GM12891 (cell line): ENCODE data around the gene TOR3A.

Experiments
- POLR2A ChIP-seq: IDR thresholded peaks from 2 replicates; pipeline ENCODE4 v1.6.1; 2011; ENCODE audit warnings: low read depth, low read length, control low read depth
- SPI1 ChIP-seq: IDR thresholded peaks from 2 replicates; pipeline ENCODE4 v1.6.1; 2011; ENCODE audit warnings: low read depth, low read length, control low read depth
- TAF1 ChIP-seq: IDR thresholded peaks from 2 replicates; pipeline ENCODE4 v1.6.1; 2011; ENCODE audit warnings: low read depth, low read length, control low read depth

GRCh38 chr1:179048339-179049124, 33.3 kb upstream of the TOR3A start:
- TF ChIP-seq POLR2A (no peak), SPI1 (no peak; the same call in 1 of the 2 replicates), TAF1 (no peak)
